GM12872 (cell line): Measurements from ENCODE around the gene TMED7.

Experiments used
- CTCF ChIP-seq: IDR thresholded peaks from 3 replicates; pipeline ENCODE4 v1.5.1; 2011; ENCODE audit warnings: low read depth, mild to moderate bottlenecking, low read length, moderate library complexity; ENCODE audit not compliant: insufficient read depth

The TMED7 gene

GRCh38 chr5:115579747-115580173 lies 46.1 kb downstream of the TMED7 start:
- TF ChIP-seq CTCF = no peak

GRCh38 chr5:115579216-115579615 lies 46.6 kb downstream of the TMED7 start:
- TF ChIP-seq CTCF = no peak

- TF ChIP-seq CTCF = no peak
Measured at GRCh38 chr5:115578657-115579056, 47.2 kb downstream of the TMED7 start.

- TF ChIP-seq CTCF = no peak
Measured at GRCh38 chr5:115577741-115578140, 48.1 kb downstream of the TMED7 start.

- TF ChIP-seq CTCF = no peak
Measured at GRCh38 chr5:115577329-115577728, 48.5 kb downstream of the TMED7 start.

GRCh38 chr5:115575167-115576070 lies 50.4 kb downstream of the TMED7 start:
- TF ChIP-seq CTCF = no peak

GRCh38 chr5:115573133-115573532 lies 52.7 kb downstream of the TMED7 start:
- TF ChIP-seq CTCF = no peak
